ENCODE data around the gene EEF1AKMT2. TPM values are rescaled to one million over a fixed set of nuclear protein-coding genes. Genes with fewer than 3 reads are reported as not detected.

The EEF1AKMT2 gene
- total and polyA plus RNA-seq, 2 donors (not counting 1 experiment from before 2014, with no cell fraction given), result 20.5 to 22.1 TPM

GRCh38 chr10:124741281-124741921 lies 50.3 kb downstream of the EEF1AKMT2 start:
- DNase-seq (ENCODE audit: low read depth in 2 of 2), result peak; percentile 63 to 80
- H3K27me3 ChIP-seq (ENCODE audit: control insufficient read depth, insufficient read depth, low read length), result no peaks in the 10 kb centered on the region
- H3K9me3 ChIP-seq (ENCODE audit: control insufficient read depth, insufficient read depth, low read depth, low read length), result no peaks in the 10 kb centered on the region
- H3K4me1 ChIP-seq (ENCODE audit: control insufficient read depth, extremely low read depth, insufficient read depth, low read length), result peaks cover 6% of the 10 kb centered on the region
- H2AFZ ChIP-seq (ENCODE audit: low read length), result no peak overlapping the region
- TF ChIP-seq EZH2 (IDR thresholded peaks at IDR 0.05; ENCODE audit: low read length, missing control alignments) (no peak), CTCF (conservative IDR thresholded peaks at IDR 0.05 in 1 of 2, IDR thresholded peaks at IDR 0.05 in 1 of 2; ENCODE audit: low read depth in 1 of 2, low read length in 2 of 2) (peak; percentile 77 to 79)
- no peaks in the 10 kb centered on the region for H3K36me3 ChIP-seq (ENCODE audit: control insufficient read depth, insufficient read depth, low read length)
- H3K27ac ChIP-seq (ENCODE audit: insufficient read depth, low read length), result no peak overlapping the region
- no peak overlapping the region for H3K9ac ChIP-seq (ENCODE audit: insufficient read depth, low read length)
- H3K4me3 ChIP-seq (replicated peaks in 1 of 4; ENCODE audit: control extremely low read depth in 1 of 4, insufficient read depth in 1 of 4, low read depth in 3 of 4, low read length in 4 of 4), result peak overlapping the region in 3 of 4 experiments; percentile 14 to 21 (median 15)
- no peaks in the 10 kb centered on the region for H3K79me2 ChIP-seq (ENCODE audit: control insufficient read depth, insufficient read depth, low read length)
- H3K4me2 ChIP-seq (ENCODE audit: extremely low read depth, insufficient read depth, low read length), result peak overlapping the region; percentile 88
- H4K20me1 ChIP-seq (ENCODE audit: control insufficient read depth, extremely low read depth, insufficient read depth, low read length), result no peaks in the 10 kb centered on the region

GRCh38 chr10:124740369-124741280 lies 51.1 kb downstream of the EEF1AKMT2 start:
- TF ChIP-seq CTCF (conservative IDR thresholded peaks at IDR 0.05 in 1 of 2, IDR thresholded peaks at IDR 0.05 in 1 of 2; ENCODE audit: low read depth in 1 of 2, low read length in 2 of 2) (no peak), EZH2 (IDR thresholded peaks at IDR 0.05; ENCODE audit: low read length, missing control alignments) (no peak)
- no peak overlapping the region for H2AFZ ChIP-seq (ENCODE audit: low read length)
- no peaks in the 10 kb centered on the region for H3K27me3 ChIP-seq (ENCODE audit: control insufficient read depth, insufficient read depth, low read length)
- H3K4me3 ChIP-seq (replicated peaks in 1 of 4; ENCODE audit: control extremely low read depth in 1 of 4, insufficient read depth in 1 of 4, low read depth in 3 of 4, low read length in 4 of 4), result peak overlapping the region in 3 of 4 experiments; percentile 14 to 30 (median 21)
- no peaks in the 10 kb centered on the region for H4K20me1 ChIP-seq (ENCODE audit: control insufficient read depth, extremely low read depth, insufficient read depth, low read length)
- no peaks in the 10 kb centered on the region for H3K36me3 ChIP-seq (ENCODE audit: control insufficient read depth, insufficient read depth, low read length)
- peak overlapping the region; percentile 88 for H3K4me2 ChIP-seq (ENCODE audit: extremely low read depth, insufficient read depth, low read length)
- H3K9ac ChIP-seq (ENCODE audit: insufficient read depth, low read length), result no peak overlapping the region
- no peak overlapping the region for H3K27ac ChIP-seq (ENCODE audit: insufficient read depth, low read length)
- H3K79me2 ChIP-seq (ENCODE audit: control insufficient read depth, insufficient read depth, low read length), result no peaks in the 10 kb centered on the region
- no peaks in the 10 kb centered on the region for H3K9me3 ChIP-seq (ENCODE audit: control insufficient read depth, insufficient read depth, low read depth, low read length)
- H3K4me1 ChIP-seq (ENCODE audit: control insufficient read depth, extremely low read depth, insufficient read depth, low read length), result peaks cover 7% of the 10 kb centered on the region
- peak; percentile 44 to 72 for DNase-seq (ENCODE audit: low read depth in 2 of 2)

GRCh38 chr10:124739986-124740368 lies 51.7 kb downstream of the EEF1AKMT2 start:
- H3K4me2 ChIP-seq (ENCODE audit: extremely low read depth, insufficient read depth, low read length), result peak overlapping the region; percentile 88
- H3K4me3 ChIP-seq (replicated peaks in 1 of 4; ENCODE audit: control extremely low read depth in 1 of 4, insufficient read depth in 1 of 4, low read depth in 3 of 4, low read length in 4 of 4), result peak overlapping the region in 2 of 4 experiments; percentile 19 to 26
- H3K4me1 ChIP-seq (ENCODE audit: control insufficient read depth, extremely low read depth, insufficient read depth, low read length), result peaks cover 7% of the 10 kb centered on the region
- no peaks in the 10 kb centered on the region for H3K9me3 ChIP-seq (ENCODE audit: control insufficient read depth, insufficient read depth, low read depth, low read length)
- H3K79me2 ChIP-seq (ENCODE audit: control insufficient read depth, insufficient read depth, low read length), result no peaks in the 10 kb centered on the region
- H3K27ac ChIP-seq (ENCODE audit: insufficient read depth, low read length), result no peak overlapping the region
- no peak overlapping the region for H3K9ac ChIP-seq (ENCODE audit: insufficient read depth, low read length)
- no peak overlapping the region for H2AFZ ChIP-seq (ENCODE audit: low read length)
- no peak for DNase-seq (ENCODE audit: low read depth in 2 of 2)
- TF ChIP-seq CTCF (conservative IDR thresholded peaks at IDR 0.05 in 1 of 2, IDR thresholded peaks at IDR 0.05 in 1 of 2; ENCODE audit: low read depth in 1 of 2, low read length in 2 of 2), result no peak
- TF ChIP-seq EZH2 (IDR thresholded peaks at IDR 0.05; ENCODE audit: low read length, missing control alignments), result no peak
- no peaks in the 10 kb centered on the region for H3K36me3 ChIP-seq (ENCODE audit: control insufficient read depth, insufficient read depth, low read length)
- H4K20me1 ChIP-seq (ENCODE audit: control insufficient read depth, extremely low read depth, insufficient read depth, low read length), result no peaks in the 10 kb centered on the region
- H3K27me3 ChIP-seq (ENCODE audit: control insufficient read depth, insufficient read depth, low read length), result no peaks in the 10 kb centered on the region

Measured in fibroblast of lung (primary cell).